HepG2 (cell line): ENCODE results near the gene TBC1D5. TPM values are rescaled to one million over a fixed set of nuclear protein-coding genes. Genes with fewer than 3 reads are reported as not detected.

Experiments used
- ATAC-seq: fragments of 200-7000 bp; cut with Tn5 transposase; 3 replicates; pipeline ENCODE4 v1.9.1; 2020; ENCODE audit warnings: mild to moderate bottlenecking, moderate library complexity
- BruUV-seq: library from RNA; stranded (reverse); fragments of 400-500 nt; replicated peaks from 2 replicates; lab custom pipeline; 2021; lab: Mats Ljungman, UMichigan
- CTCF ChIA-PET: fragments of 300-600 bp; formaldehyde crosslinking; extraction: SDS; loops from one replicate; lab custom pipeline; 2021; ENCODE audit warnings: low total read pairs, inconsistent platforms, low intra/inter-chr PET ratio; lab: Yijun Ruan, JAX
- POLR2A ChIA-PET: fragments of 350-600 bp; sonication (Branson Sonifier 250); formaldehyde crosslinking; loops from one replicate; lab custom pipeline; 2020; ENCODE audit warnings: antibody characterized with exemption, inconsistent platforms; lab: Yijun Ruan, JAX
- DNase-seq: peaks from one replicate; pipeline ENCODE4 v3.0.0-alpha.2; 2015; ENCODE audit warnings: low spot score
- FAIRE-seq: peaks from 3 replicates; lab custom pipeline; 2011; peaks lifted over from hg19 to GRCh38; lab: Jason Lieb, UNC
- H2AFZ ChIP-seq: one replicate; pipeline ENCODE4 v1.6.1; 2011; ENCODE audit warnings: low read length, inconsistent platforms
- H3K27ac ChIP-seq: fragments of 300-600 bp; 3 replicates; pipeline ENCODE4 v1.8.0; 2011; ENCODE audit warnings: mixed run types, mild to moderate bottlenecking, mixed read lengths, low read length, inconsistent platforms; ENCODE audit not compliant: insufficient read depth; ENCODE audit errors: extremely low read length
- H3K27me3 ChIP-seq, 2 experiments: fragments of 200-600 bp in 1 of 2; 2 replicates in 1 of 2; 3 replicates in 1 of 2; pipeline versions ENCODE4 v1.6.0 to v1.8.0; 2011; ENCODE audit warnings: low read length in 2 of 2, mild to moderate bottlenecking in 2 of 2, moderate library complexity in 2 of 2, inconsistent platforms in 1 of 2; ENCODE audit not compliant: insufficient read depth in 2 of 2, control insufficient read depth in 1 of 2
- H3K36me3 ChIP-seq, 2 experiments: fragments of 200-600 bp in 1 of 2; replicated peaks in 1 of 2; 2 replicates in 1 of 2; 3 replicates in 1 of 2; pipeline versions ENCODE4 v1.5.1 to v1.8.0; 2011; ENCODE audit warnings: low read length in 2 of 2, inconsistent platforms in 1 of 2; ENCODE audit not compliant: insufficient read depth in 2 of 2, control insufficient read depth in 1 of 2
- H3K4me1 ChIP-seq: 2 replicates; pipeline ENCODE4 v1.5.1; 2012; ENCODE audit warnings: low read length, inconsistent platforms; ENCODE audit not compliant: insufficient read depth
- H3K4me2 ChIP-seq: 2 replicates; pipeline ENCODE4 v1.6.0; 2011; ENCODE audit warnings: low read depth, low read length, inconsistent platforms
- H3K4me3 ChIP-seq, 3 experiments: fragments of 200-600 bp in 1 of 3; sonication (generic), shearing (Covaris generic) in 1 of 3; replicated peaks in 1 of 3; 2 replicates each; pipeline ENCODE4 v1.5.1; 2011 to 2016; ENCODE audit warnings: low read length in 3 of 3, inconsistent platforms in 2 of 3, low read depth in 2 of 3, mild to moderate bottlenecking in 2 of 3, control low read depth in 1 of 3, mixed read lengths in 1 of 3; ENCODE audit not compliant: insufficient read depth in 1 of 3
- H3K79me2 ChIP-seq: one replicate; pipeline ENCODE4 v1.6.1; 2011; ENCODE audit warnings: low read length, inconsistent platforms; ENCODE audit not compliant: insufficient read depth
- H3K9ac ChIP-seq: 2 replicates; pipeline ENCODE4 v1.6.0; 2011; ENCODE audit warnings: mild to moderate bottlenecking, low read depth, low read length, inconsistent platforms; ENCODE audit not compliant: insufficient read depth
- H3K9me3 ChIP-seq: 2 replicates; pipeline ENCODE4 v1.5.1; 2012; ENCODE audit warnings: mild to moderate bottlenecking, low read length
- H4K20me1 ChIP-seq: 2 replicates; pipeline ENCODE4 v1.6.0; 2011; ENCODE audit warnings: inconsistent platforms, mild to moderate bottlenecking, low read length, moderate library complexity; ENCODE audit not compliant: insufficient read depth
- CENPX ChIP-seq: sonication (generic); formaldehyde crosslinking; IDR thresholded peaks from 2 replicates; pipeline ENCODE4 v1.9.0; 2021; ENCODE audit warnings: mild to moderate bottlenecking, missing genetic modification reagents, moderate library complexity
- HMGXB4 ChIP-seq, 2 experiments: sonication (generic) in 1 of 2; formaldehyde crosslinking in 1 of 2; IDR thresholded peaks; 2 replicates each; pipeline versions ENCODE4 v1.4.0 to v1.6.1; 2018 to 2020; ENCODE audit warnings: missing genetic modification reagents in 2 of 2, borderline replicate concordance in 1 of 2, low read depth in 1 of 2, mild to moderate bottlenecking in 1 of 2, missing biosample characterization in 1 of 2
- KDM5A ChIP-seq: fragments of 200-600 bp; sonication (generic); IDR thresholded peaks from 2 replicates; pipeline ENCODE4 v1.7.0; 2018; ENCODE audit warnings: antibody characterized with exemption, mild to moderate bottlenecking, low read length, borderline replicate concordance
- SCMH1 ChIP-seq: sonication (generic); formaldehyde crosslinking; IDR thresholded peaks from 2 replicates; pipeline ENCODE4 v1.9.0; 2021; ENCODE audit warnings: missing genetic modification reagents, mild to moderate bottlenecking, borderline replicate concordance
- TRAFD1 ChIP-seq: sonication (generic); formaldehyde crosslinking; IDR thresholded peaks from 2 replicates; pipeline ENCODE4 v1.5.1; 2020; ENCODE audit warnings: missing genetic modification reagents, mild to moderate bottlenecking, borderline replicate concordance
- ZNF317 ChIP-seq: sonication (generic); formaldehyde crosslinking; IDR thresholded peaks from 2 replicates; pipeline ENCODE4 v1.5.0; 2020; ENCODE audit warnings: mild to moderate bottlenecking, missing genetic modification reagents
- ZNF784 ChIP-seq: sonication (generic); formaldehyde crosslinking; IDR thresholded peaks from 2 replicates; pipeline ENCODE4 v1.5.1; 2020; ENCODE audit warnings: missing genetic modification reagents, mild to moderate bottlenecking, borderline replicate concordance
- ZNF83 ChIP-seq: sonication (generic); formaldehyde crosslinking; IDR thresholded peaks from 2 replicates; pipeline ENCODE4 v1.4.0; 2020; ENCODE audit warnings: missing genetic modification reagents, mild to moderate bottlenecking, borderline replicate concordance
- in situ Hi-C: cut with HindIII; loops from 2 replicates; pipeline ENCODE4 v1.10.0; 2017; ENCODE audit warnings: low pct_unique_long_range_greater_than_20kb; ENCODE audit not compliant: extremely low pct_ligation_motif_present
- intact Hi-C: fragments of 100-400 bp; cut with micrococcal nuclease; formaldehyde crosslinking; loops from one replicate; pipeline ENCODE4 v1.10.0; 2022; ENCODE audit not compliant: unreplicated experiment
- polyA plus RNA-seq, 8 experiments: library from polyadenylated mRNA; depleted of rRNA in 3 of 8; stranded (reverse) in 7 of 8; unstranded in 1 of 8; fragments of >200 nt; fragmentation: Illumina TruSeq in 4 of 8; extraction: Trizol in 4 of 8; gene quantifications; 2 replicates each; pipeline versions ENCODE4 v1.2.1 to v1.2.3, GENCODE V29; 2011 to 2016; ENCODE audit warnings: low read depth in 4 of 8, missing spikeins in 1 of 8, mixed read lengths in 1 of 8; ENCODE audit not compliant: insufficient read depth in 1 of 8
- total RNA-seq, 5 experiments: library from RNA; depleted of rRNA; stranded (reverse); fragments of >200 nt; fragmentation: Illumina TruSeq; extraction: Trizol; gene quantifications; 2 replicates each; pipeline ENCODE4 v1.2.3, GENCODE V29; 2016; ENCODE audit warnings: low read depth in 1 of 5
- TF ChIP-seq, protein P1 (sequence below): IDR thresholded peaks from 2 replicates; pipeline ENCODE4 v1.6.1; 2016; ENCODE audit warnings: mild to moderate bottlenecking

Gene TBC1D5
- total and polyA plus RNA-seq, 2 of the 13 experiments (the other 11 are each of a cell fraction or from before 2014, with no cell fraction given): 19.2 to 33.3 TPM

GRCh38 chr3:17235310-17235709 lies 507.1 kb downstream of the TBC1D5 start (continued):
- TF ChIP-seq TRAFD1: no peak
- TF ChIP-seq, all 625 proteins: peak for 0

DNA sequence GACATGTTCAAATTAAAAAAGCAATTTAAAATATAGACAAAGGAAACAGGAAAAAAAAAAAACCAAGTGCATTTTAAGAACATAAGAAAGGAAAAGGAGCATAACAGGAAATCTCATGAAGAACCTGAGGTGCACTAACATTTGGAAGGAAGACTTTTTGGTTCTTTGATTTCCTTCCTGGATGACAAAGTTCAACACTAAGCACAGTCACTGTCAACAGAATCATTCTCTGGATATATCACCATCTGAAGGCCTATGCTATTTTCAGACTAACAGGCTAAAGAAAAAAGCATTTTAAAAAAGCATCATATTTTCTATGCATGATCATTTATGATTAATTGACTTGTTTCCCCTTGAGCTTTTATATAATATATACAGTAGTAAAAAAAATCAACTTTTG lies 508.0 kb downstream of the TBC1D5 start:
- H3K36me3 ChIP-seq: 0 out of 5 replicates have a peak, but pooled peaks cover 0 to 9% of the 10 kb centered on the region in 2 experiments
- H3K4me2 ChIP-seq: no peak overlapping the region
- in situ Hi-C loops (no loop called here), intact Hi-C loops (loop anchor here (5.0 kb wide), 2 partner anchors 202 to 317 kb away; no protein-coding TSS in a partner anchor)
- DNase-seq (no peak), ATAC-seq (no peak), FAIRE-seq (no peak)
- H3K79me2 ChIP-seq: no peaks in the 10 kb centered on the region
- ChIA-PET POLR2A (no interaction called here), CTCF (interaction anchor here (1.1 to 3.1 kb wide), 2 partner anchors 631 to 633 kb away, joined by 3 to 24 read pairs; no protein-coding TSS in a partner anchor)
- H3K9ac ChIP-seq: no peak overlapping the region
- peaks cover 27% of the 10 kb centered on the region for H3K4me1 ChIP-seq
- no peaks in the 10 kb centered on the region for H3K27me3 ChIP-seq
- TF ChIP-seq, protein P1, sequence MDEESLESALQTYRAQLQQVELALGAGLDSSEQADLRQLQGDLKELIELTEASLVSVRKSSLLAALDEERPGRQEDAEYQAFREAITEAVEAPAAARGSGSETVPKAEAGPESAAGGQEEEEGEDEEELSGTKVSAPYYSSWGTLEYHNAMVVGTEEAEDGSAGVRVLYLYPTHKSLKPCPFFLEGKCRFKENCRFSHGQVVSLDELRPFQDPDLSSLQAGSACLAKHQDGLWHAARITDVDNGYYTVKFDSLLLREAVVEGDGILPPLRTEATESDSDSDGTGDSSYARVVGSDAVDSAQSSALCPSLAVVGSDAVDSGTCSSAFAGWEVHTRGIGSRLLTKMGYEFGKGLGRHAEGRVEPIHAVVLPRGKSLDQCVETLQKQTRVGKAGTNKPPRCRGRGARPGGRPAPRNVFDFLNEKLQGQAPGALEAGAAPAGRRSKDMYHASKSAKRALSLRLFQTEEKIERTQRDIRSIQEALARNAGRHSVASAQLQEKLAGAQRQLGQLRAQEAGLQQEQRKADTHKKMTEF (CRISPR knock-in tag): no peak
- TF ChIP-seq ZNF83 (CRISPR knock-in tag) (no peak), HMGXB4 (CRISPR knock-in tag; IDR thresholded peaks at IDR 0.05; ENCODE audit: borderline replicate concordance in 1 of 2, low read depth in 1 of 2) (no peak), ZNF317 (CRISPR knock-in tag) (no peak), ZNF784 (no peak), KDM5A (no peak), SCMH1 (CRISPR knock-in tag) (no peak), CENPX (CRISPR knock-in tag) (no peak)
- no peaks in the 10 kb centered on the region for H4K20me1 ChIP-seq
- BruUV-seq: no TSS peak
- no peak overlapping the region for H3K27ac ChIP-seq
- no peak overlapping the region for H3K4me3 ChIP-seq
- H3K9me3 ChIP-seq: no peaks in the 10 kb centered on the region
- no peak overlapping the region for H2AFZ ChIP-seq
